Stimulated activated naive CD8-positive, alpha-beta T cell treated with anti-CD3 and anti-CD28 coated beads, Interleukin-15, Interleukin-2, amounts not matched to agents 100 U/mL and 50 U/mL, for 24 hours (primary cell): ENCODE measurements around the gene LIPT2.
A peak's percentile ranks its signal among the peaks of the same experiment; 100 is the strongest.
"Not testable (repeated sequence)": the region's sequence is repeated elsewhere in the genome, so short reads cannot be mapped to it uniquely, and the experiment has no call there.

Source experiments
- ATAC-seq: fragments of 150-1000 bp; cut with Tn5 transposase; one replicate; pipeline ENCODE4 v1.10.0; 2021
- DNase-seq: peaks from one replicate; pipeline ENCODE4 v3.0.0; 2021

The LIPT2 gene

GRCh38 chr11:74492974-74493790 lies at the start of gene LIPT2:
Gene LIPT2, minus strand, starts transcription at chr11:74493724. Its CDS starts 21 bp downstream, at chr11:74493703.
- ATAC-seq (peak; percentile 99), DNase-seq (peak; percentile 98)

GRCh38 chr11:74541466-74541865 lies 47.9 kb upstream of the LIPT2 start:
- ATAC-seq = no peak

GRCh38 chr11:74540270-74540669 lies 46.7 kb upstream of the LIPT2 start:
- ATAC-seq (no peak), DNase-seq (no peak)

More at GRCh38 chr11:74541466-74541865, 47.9 kb upstream of the LIPT2 start:
- DNase-seq = no peak

- DNase-seq (no peak), ATAC-seq (no peak)
These were observed 45.2 kb upstream of the LIPT2 start for GRCh38 chr11:74538680-74539079.

- DNase-seq = no peak
- ATAC-seq = no peak
These were observed 42.0 kb upstream of the LIPT2 start for GRCh38 chr11:74535371-74536160.

- not testable (repeated sequence) for ATAC-seq, DNase-seq
These were observed 41.4 kb upstream of the LIPT2 start for GRCh38 chr11:74534946-74535275.

- DNase-seq (no peak), ATAC-seq (no peak)
These were observed 40.9 kb upstream of the LIPT2 start for GRCh38 chr11:74534216-74534945.

- ATAC-seq (no peak), DNase-seq (no peak)
These were observed 39.9 kb upstream of the LIPT2 start for GRCh38 chr11:74533421-74533820.

- ATAC-seq (no peak), DNase-seq (no peak)
These were observed 39.1 kb upstream of the LIPT2 start for GRCh38 chr11:74532501-74533246.

- no peak for ATAC-seq
- no peak for DNase-seq
These were observed 31.5 kb upstream of the LIPT2 start for GRCh38 chr11:74524978-74525377.

- ATAC-seq = no peak
These were observed 31.0 kb upstream of the LIPT2 start for GRCh38 chr11:74524501-74524900.

GRCh38 chr11:74522776-74523175 lies 29.3 kb upstream of the LIPT2 start:
- DNase-seq (no peak), ATAC-seq (no peak)

More at GRCh38 chr11:74524501-74524900, 31.0 kb upstream of the LIPT2 start:
- no peak for DNase-seq

- DNase-seq = no peak
- no peak for ATAC-seq
These were observed 28.2 kb upstream of the LIPT2 start for GRCh38 chr11:74521666-74522252.

- ATAC-seq (no peak), DNase-seq (no peak)
These were observed 27.6 kb upstream of the LIPT2 start for GRCh38 chr11:74520927-74521665.

GRCh38 chr11:74520316-74520715 lies 26.8 kb upstream of the LIPT2 start:
- no peak for ATAC-seq

GRCh38 chr11:74519710-74520109 lies 26.2 kb upstream of the LIPT2 start:
- DNase-seq = no peak

More at GRCh38 chr11:74520316-74520715, 26.8 kb upstream of the LIPT2 start:
- no peak for DNase-seq

GRCh38 chr11:74517592-74517991 lies 24.1 kb upstream of the LIPT2 start:
- not testable (repeated sequence) for DNase-seq, ATAC-seq

More at GRCh38 chr11:74519710-74520109, 26.2 kb upstream of the LIPT2 start:
- ATAC-seq = no peak

GRCh38 chr11:74507582-74507981 lies 14.1 kb upstream of the LIPT2 start:
- no peak for DNase-seq
- no peak for ATAC-seq

GRCh38 chr11:74506823-74507222 lies 13.3 kb upstream of the LIPT2 start:
- DNase-seq (no peak), ATAC-seq (no peak)

GRCh38 chr11:74505911-74506310 lies 12.4 kb upstream of the LIPT2 start:
- DNase-seq (no peak), ATAC-seq (no peak)
